ENCODE data around the gene TMEM132E. TPM values are rescaled to one million over a fixed set of nuclear protein-coding genes. Genes with fewer than 3 reads are reported as not detected.

The TMEM132E gene
- total and polyA plus RNA-seq, 2 of the 8 experiments (the other 6 are each of a cell fraction or from before 2014, with no cell fraction given), result 0.45 to 0.60 TPM

- TF ChIP-seq SP1 (IDR thresholded peaks at IDR 0.05; ENCODE audit: low read depth, low read length) (no peak), RAD21 (IDR thresholded peaks at IDR 0.05 in 1 of 2, conservative IDR thresholded peaks at IDR 0.05 in 1 of 2; ENCODE audit: low read depth in 2 of 2, low read length in 2 of 2) (0 out of 4 replicates have a peak, but pooled peaks of 1 of the 2 experiments have one; percentile 3)
- no peak overlapping the region for H2AK5ac ChIP-seq (ENCODE audit: low read depth, low read length)
- H3K4me1 ChIP-seq (replicated peaks in 1 of 4; ENCODE audit: control insufficient read depth in 3 of 4, insufficient read depth in 4 of 4, low read length in 3 of 4), result peaks cover 3 to 9% (median 5%) of the 10 kb centered on the region in 4 experiments; a peak in 6 of 7 replicates
- H3K14ac ChIP-seq (ENCODE audit: insufficient read length), result no peak overlapping the region
- no peak overlapping the region for H2BK12ac ChIP-seq (ENCODE audit: low read depth, low read length)
- no peak overlapping the region for H3K27ac ChIP-seq (ENCODE audit: low read depth, low read length)
- H3K18ac ChIP-seq (ENCODE audit: extremely low read depth, low read length), result no peak overlapping the region
- no peaks in the 10 kb centered on the region for H3K36me3 ChIP-seq (ENCODE audit: control insufficient read depth in 2 of 4, insufficient read depth in 4 of 4, low read length in 3 of 4)
- no peak overlapping the region for H3K9ac ChIP-seq (replicated peaks in 1 of 4; ENCODE audit: extremely low read depth in 1 of 4, low read depth in 3 of 4, low read length in 3 of 4)
- no peaks in the 10 kb centered on the region for H3K9me3 ChIP-seq (ENCODE audit: insufficient read depth in 2 of 2, low read depth in 1 of 2, low read length in 1 of 2)
- no peak overlapping the region for H3K56ac ChIP-seq (replicated peaks; ENCODE audit: insufficient read length, low read depth, low read length)
- no peaks in the 10 kb centered on the region for H3K79me2 ChIP-seq (ENCODE audit: control insufficient read depth in 1 of 2, insufficient read depth in 2 of 2, low read length in 2 of 2)
- ChIA-PET POLR2A (ENCODE audit: partially characterized antibody) (no interaction called here), CTCF (ENCODE audit: partially characterized antibody) (interaction anchor here (0.5 to 1.8 kb wide), 3 partner anchors 17 to 277 kb away, joined by 3 to 4 read pairs (median 4); no protein-coding TSS in a partner anchor)
- H2AFZ ChIP-seq (ENCODE audit: low read length), result no peak overlapping the region
- H3K4me3 ChIP-seq (ENCODE audit: extremely low read depth in 1 of 4, insufficient read depth in 2 of 4, low read depth in 3 of 4, low read length in 4 of 4), result no peak overlapping the region
- no peak overlapping the region for H2BK5ac ChIP-seq (ENCODE audit: low read depth, low read length)
- no peak overlapping the region for H2BK15ac ChIP-seq (ENCODE audit: low read length)
- WGBS, 2 experiments (ENCODE audit: extremely low coverage in 1 of 2, insufficient coverage in 1 of 2, insufficient read length in 1 of 2, insufficient replicate concordance in 2 of 2, low coverage in 1 of 2, low lambda C conversion rate in 2 of 2, missing lambda C conversion rate in 1 of 2), result 68% methylated on average over 7 of the region's 7 CpGs; no CpG with 5 or more reads in 1 of the 2 experiments
- H3K4ac ChIP-seq (replicated peaks; ENCODE audit: insufficient read length, low read depth, low read length), result no peak overlapping the region
- H3K23me2 ChIP-seq (ENCODE audit: low read depth, low read length), result peaks cover 1% of the 10 kb centered on the region; the same call in 1 of the 2 replicates
- FAIRE-seq (no peak), DNase-seq (ENCODE audit: low read depth in 1 of 2, low spot score in 2 of 2) (no peak)
- H2BK120ac ChIP-seq (replicated peaks; ENCODE audit: low read depth, low read length), result no peak overlapping the region
- no peak overlapping the region for H2BK20ac ChIP-seq (ENCODE audit: low read length)
- no peak overlapping the region for H3K23ac ChIP-seq (ENCODE audit: insufficient read length)
- no peak overlapping the region for H3K4me2 ChIP-seq (ENCODE audit: insufficient read depth in 1 of 2, low read depth in 2 of 2, low read length in 2 of 2)
- no peaks in the 10 kb centered on the region for H4K20me1 ChIP-seq (replicated peaks in 1 of 2; ENCODE audit: control insufficient read depth in 1 of 2, insufficient read depth in 2 of 2, low read length in 2 of 2)
- no peaks in the 10 kb centered on the region for H3K27me3 ChIP-seq (replicated peaks in 1 of 4; ENCODE audit: control insufficient read depth in 3 of 4, extremely low read depth in 1 of 4, insufficient read depth in 3 of 4, low read length in 3 of 4)
- no peaks in the 10 kb centered on the region for H3K79me1 ChIP-seq (ENCODE audit: low read depth, low read length)
- H4K5ac ChIP-seq (ENCODE audit: insufficient read length, low read depth, low read length), result no peak overlapping the region
- H4K91ac ChIP-seq (replicated peaks; ENCODE audit: insufficient read length, low read length), result no peak overlapping the region
- H4K8ac ChIP-seq (ENCODE audit: extremely low read depth, insufficient read depth, low read length), result no peak overlapping the region
Observed at GRCh38 chr17:34670618-34671017, 91.2 kb downstream of the TMEM132E start.

Data from H1 (cell line).